ENCODE data around the gene ENGASE. TPM values are rescaled to one million over a fixed set of nuclear protein-coding genes. Genes with fewer than 3 reads are reported as not detected.
A peak's percentile ranks its signal among the peaks of the same experiment; 100 is the strongest.

The ENGASE gene, protein sequence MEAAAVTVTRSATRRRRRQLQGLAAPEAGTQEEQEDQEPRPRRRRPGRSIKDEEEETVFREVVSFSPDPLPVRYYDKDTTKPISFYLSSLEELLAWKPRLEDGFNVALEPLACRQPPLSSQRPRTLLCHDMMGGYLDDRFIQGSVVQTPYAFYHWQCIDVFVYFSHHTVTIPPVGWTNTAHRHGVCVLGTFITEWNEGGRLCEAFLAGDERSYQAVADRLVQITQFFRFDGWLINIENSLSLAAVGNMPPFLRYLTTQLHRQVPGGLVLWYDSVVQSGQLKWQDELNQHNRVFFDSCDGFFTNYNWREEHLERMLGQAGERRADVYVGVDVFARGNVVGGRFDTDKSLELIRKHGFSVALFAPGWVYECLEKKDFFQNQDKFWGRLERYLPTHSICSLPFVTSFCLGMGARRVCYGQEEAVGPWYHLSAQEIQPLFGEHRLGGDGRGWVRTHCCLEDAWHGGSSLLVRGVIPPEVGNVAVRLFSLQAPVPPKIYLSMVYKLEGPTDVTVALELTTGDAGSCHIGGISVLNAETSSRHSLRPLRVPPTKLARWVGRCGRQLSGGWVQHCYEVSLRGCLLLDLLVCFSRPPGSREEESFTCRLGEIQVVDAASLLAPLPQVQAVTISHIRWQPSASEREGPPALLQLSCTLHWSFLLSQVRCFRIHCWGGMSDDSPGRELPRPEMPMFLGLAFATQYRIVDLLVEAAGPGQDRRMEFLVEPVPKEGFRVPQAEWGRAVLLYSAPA
- total RNA-seq (100 to 1,000 TPM in 1 of 5 donors, 10 to 100 TPM in 4; 33.8 to 505 (median 65.9) TPM), polyA plus RNA-seq (10 to 100 TPM in 2 of 3 donors, 1 to 10 TPM in 1; 6.6 to 23.8 (median 20.1) TPM)
- long read RNA-seq, donor 1, partial matches to known transcripts: 0 of 1 reads
- long read RNA-seq, donor 1, other reads (novel, unspliced or antisense): 0 of 1 reads
- long read RNA-seq, donor 2, partial matches to known transcripts: 13 of 13 reads
- long read RNA-seq, donor 2, other reads (novel, unspliced or antisense): 0 of 13 reads
- long read RNA-seq, donor 3, partial matches to known transcripts: 0 of 1 reads
- long read RNA-seq, donor 3, other reads (novel, unspliced or antisense): 0 of 1 reads
- long read RNA-seq, donor 4: 0 reads
- long read RNA-seq, donor 5, partial matches to known transcripts: 7 of 10 reads
- long read RNA-seq, donor 5, other reads (novel, unspliced or antisense): 0 of 10 reads
- long read RNA-seq, donor 6, transcript ENGASE-202 (7 exons, 1,381 nt): major isoform, 5 of 19 reads
- long read RNA-seq, donor 6, partial matches to known transcripts: 10 of 19 reads
- long read RNA-seq, donor 6, other reads (novel, unspliced or antisense): 0 of 19 reads
- long read RNA-seq, donor 7, partial matches to known transcripts: 0 of 2 reads
- long read RNA-seq, donor 7, other reads (novel, unspliced or antisense): 0 of 2 reads
- long read RNA-seq, donor 8, partial matches to known transcripts: 0 of 3 reads
- long read RNA-seq, donor 8, other reads (novel, unspliced or antisense): 0 of 3 reads
- long read RNA-seq, donor 9, partial matches to known transcripts: 0 of 2 reads
- long read RNA-seq, donor 9, other reads (novel, unspliced or antisense): 0 of 2 reads
- long read RNA-seq, donor 10, partial matches to known transcripts: 0 of 1 reads
- long read RNA-seq, donor 10, other reads (novel, unspliced or antisense): 0 of 1 reads

DNA sequence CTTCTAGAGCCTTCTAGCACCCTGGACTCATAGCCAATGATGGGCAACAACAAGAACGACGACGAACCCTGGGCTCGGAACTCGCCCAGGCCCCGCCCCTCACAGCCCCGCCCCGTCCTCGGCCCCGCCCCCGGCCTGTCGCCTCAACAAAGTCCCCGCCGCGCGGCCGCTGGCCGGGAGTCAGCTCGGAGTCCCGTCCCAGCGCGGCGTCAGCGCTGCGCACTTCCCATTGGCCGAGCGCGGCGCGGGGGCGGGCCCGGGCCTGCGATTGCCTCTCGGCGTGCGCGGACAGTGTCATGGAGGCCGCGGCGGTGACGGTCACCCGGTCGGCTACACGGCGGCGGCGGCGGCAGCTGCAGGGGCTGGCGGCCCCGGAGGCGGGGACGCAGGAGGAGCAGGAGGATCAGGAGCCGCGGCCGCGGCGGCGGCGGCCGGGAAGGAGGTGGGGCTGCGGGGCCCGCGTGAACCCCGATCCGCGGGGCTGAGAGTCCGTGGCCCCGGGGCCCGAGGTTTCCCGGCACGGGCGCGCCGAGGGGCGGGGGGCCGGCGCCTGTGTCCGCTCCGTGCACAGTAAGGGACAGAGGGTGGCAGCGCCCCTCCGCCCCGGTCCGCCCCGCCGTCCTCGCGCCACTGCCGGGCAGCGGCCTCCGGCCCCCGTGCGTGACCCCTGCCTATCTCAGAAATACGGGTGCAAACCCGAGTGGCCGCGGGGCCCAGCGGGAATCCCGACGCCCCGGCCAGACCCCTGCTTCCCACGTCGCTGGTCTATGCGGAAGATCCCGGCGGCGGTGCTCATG is at the start of gene ENGASE:
Gene ENGASE (plus strand): TSS at position 176 of the 797 bp plus-strand sequence. CDS start 121 bp downstream, at position 297.
- Histone ChIP-seq H3K36me3 (peaks cover 23 to 27% (median 26%) of the 10 kb centered on the region in 4 donors), H3K4me1 (peaks cover 8 to 30% (median 28%) of the 10 kb centered on the region in 4 donors), H3K27ac (peak within 1 kb of the TSS; percentile 83 to 93 (median 89)), H3K4me3 (peak within 1 kb of the TSS; percentile 71 to 94 (median 93)), H3K9me3 (no peaks in the 10 kb centered on the region), H3K27me3 (no peaks in the 10 kb centered on the region)
- TF ChIP-seq POLR2AphosphoS5 (IDR thresholded peaks at IDR 0.05) (peak; percentile 12 to 74 (median 65)), POLR2A (IDR thresholded peaks at IDR 0.05) (no peak)
- 0 to 1% (median 1%) methylated on average over 19 to 106 of the region's 106 CpGs for WGBS, 5 donors
- DNase-seq: peak; percentile 97 to 98
- intact Hi-C loops (cut with DNase I; ENCODE audit: low total_unique reads): no loop called here

DNA sequence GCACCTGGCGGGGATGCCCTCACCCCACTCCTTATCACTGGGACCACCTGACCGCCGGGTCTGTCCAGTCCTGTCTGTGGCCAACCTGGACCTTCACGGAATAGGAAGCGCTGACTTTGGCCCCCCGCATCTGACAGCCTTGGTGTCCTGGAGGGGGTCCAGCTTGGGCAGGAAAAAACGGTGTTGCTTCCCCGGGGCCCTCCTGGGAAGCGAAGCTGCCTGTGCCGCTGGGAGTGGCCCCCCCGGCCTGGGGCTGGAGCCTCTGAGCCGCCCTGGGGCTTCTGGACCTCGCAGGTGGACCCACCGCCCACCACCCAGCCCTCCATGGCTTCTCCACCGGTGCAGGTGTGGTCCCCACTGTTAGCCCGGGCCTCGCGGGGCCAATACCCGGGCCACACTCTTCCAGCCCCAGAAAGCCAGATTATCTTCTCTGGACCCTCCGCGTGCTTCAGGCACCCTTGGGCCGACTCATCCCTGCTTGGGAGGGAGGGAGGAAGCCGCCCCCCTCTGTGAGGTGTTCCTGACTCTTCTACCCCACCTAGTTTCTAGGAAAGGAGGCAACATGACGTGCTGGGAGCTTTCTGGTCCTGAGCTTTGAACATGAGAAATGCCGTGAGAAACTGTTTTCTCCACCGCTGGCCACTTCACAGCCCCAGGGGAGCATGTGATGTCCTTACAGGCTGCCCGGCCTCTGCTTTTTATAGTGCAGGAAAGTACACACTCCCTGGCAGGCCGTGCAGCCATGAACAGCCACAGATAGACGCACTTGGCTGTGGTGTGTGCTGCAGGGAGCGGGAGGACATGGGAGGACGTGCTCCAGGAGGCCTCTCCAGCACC is 49.5 kb upstream of the ENGASE start:
- Histone ChIP-seq H3K4me1 (peaks cover 73 to 96% (median 78%) of the 10 kb centered on the region in 4 donors), H3K27me3 (peaks cover 0 to 67% (median 20%) of the 10 kb centered on the region in 3 donors), H3K4me3 (peak overlapping the region; percentile 49 to 65 (median 60)), H3K9me3 (no peaks in the 10 kb centered on the region), H3K36me3 (no peaks in the 10 kb centered on the region), H3K27ac (peak overlapping the region; percentile 24 to 80 (median 75))
- WGBS, 5 donors: 42 to 55% (median 47%) methylated on average over 15 to 31 of the region's 31 CpGs
- intact Hi-C loops (cut with DNase I; ENCODE audit: low total_unique reads): no loop called here
- TF ChIP-seq POLR2AphosphoS5 (IDR thresholded peaks at IDR 0.05) (peak in 2 of 3 donors; percentile 16 to 24), EP300 (IDR thresholded peaks at IDR 0.05) (no peak)
- peak in 1 of 2 donors; percentile 43 for DNase-seq

DNA sequence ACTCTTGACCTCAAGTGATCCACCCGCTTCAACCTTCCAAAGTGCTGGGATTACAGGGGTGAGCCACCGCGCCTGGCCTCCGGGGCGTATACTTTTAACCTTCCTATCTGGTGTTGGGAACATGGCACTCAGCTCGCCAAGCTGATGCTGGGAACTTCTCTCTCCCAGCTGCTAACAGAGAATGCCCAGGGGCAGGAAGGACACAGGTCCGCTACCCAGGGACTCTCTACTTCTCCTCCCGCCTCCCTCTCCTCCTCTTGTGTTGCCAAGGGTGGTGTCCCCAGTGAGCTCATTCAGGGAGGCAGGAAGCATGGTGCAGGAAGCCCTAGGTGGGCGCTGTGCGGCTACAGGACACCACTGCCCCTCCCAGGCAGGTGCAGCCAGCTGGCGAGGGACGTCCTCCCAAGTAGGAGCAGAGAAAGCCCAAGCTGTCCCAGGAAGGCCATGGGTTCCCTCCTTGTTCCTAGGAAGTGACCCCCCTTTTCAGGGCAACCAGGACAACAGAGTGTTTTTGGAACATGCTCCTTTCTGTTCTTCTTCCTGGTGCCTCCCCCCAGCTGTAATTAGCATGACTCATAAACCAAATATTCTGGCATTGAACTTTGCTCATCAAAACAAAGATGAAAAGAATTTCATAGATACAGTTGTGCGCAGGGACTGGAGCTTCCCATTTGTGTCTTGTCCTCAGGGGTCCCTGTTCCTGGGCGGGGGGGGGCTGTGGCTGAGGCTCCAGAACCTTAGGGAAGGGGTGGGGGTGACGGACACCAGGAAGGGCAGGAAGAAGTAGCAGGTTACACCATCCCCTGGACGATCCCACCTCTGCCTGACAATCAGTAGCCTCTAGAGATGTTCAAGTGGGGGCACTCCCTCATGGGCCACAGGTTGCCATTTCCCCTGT is 48.0 kb upstream of the ENGASE start:
- H3K4me3 ChIP-seq: peak overlapping the region in 1 of 4 donors; percentile 13
- H3K27ac ChIP-seq: peak overlapping the region in 3 of 5 donors; percentile 31 to 62 (median 33)
- intact Hi-C loops (cut with DNase I; ENCODE audit: low total_unique reads): no loop called here
- peaks cover 0 to 67% (median 20%) of the 10 kb centered on the region in 3 donors for H3K27me3 ChIP-seq
- H3K36me3 ChIP-seq: no peaks in the 10 kb centered on the region
- H3K4me1 ChIP-seq: peaks cover 62 to 81% (median 66%) of the 10 kb centered on the region in 4 donors
- DNase-seq: peak; percentile 24 to 46
- 63 to 82% (median 70%) methylated on average over 15 to 16 of the region's 16 CpGs for WGBS, 5 donors
- H3K9me3 ChIP-seq: no peaks in the 10 kb centered on the region
- TF ChIP-seq POLR2AphosphoS5 (IDR thresholded peaks at IDR 0.05) (peak in 1 of 3 donors; percentile 24), EP300 (IDR thresholded peaks at IDR 0.05) (no peak)

DNA sequence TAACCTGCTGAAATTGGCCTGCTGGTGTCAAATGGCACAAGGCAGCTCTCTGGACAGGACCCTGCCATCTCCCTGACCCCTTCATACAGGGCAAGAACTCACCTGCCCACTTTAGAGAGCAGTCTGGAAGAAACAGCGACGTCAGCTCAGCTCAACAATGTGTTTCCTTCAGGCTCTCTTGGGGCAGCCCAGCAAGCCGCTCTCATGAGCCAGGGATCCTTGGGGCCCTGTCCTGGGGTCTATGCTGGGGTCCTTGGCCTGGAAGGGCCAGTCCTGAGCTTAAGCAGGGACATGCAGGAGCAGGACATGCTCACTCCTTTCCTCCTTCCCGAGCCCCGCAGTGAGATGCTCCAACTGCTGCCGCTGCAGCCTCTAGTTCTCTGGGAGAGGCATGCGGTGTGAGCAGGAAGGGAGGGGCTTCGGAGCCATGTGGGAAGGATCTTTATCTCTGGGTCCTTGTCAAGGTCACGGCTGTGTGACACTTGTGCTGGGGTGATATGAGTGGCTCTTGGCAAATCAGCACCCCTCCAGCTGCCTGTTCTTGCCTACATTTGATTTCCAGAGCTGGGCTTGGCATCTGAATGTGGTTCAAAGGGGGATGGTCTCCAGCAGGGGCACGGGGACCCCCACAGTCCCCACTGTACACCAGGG is 47.2 kb upstream of the ENGASE start:
- peaks cover 0 to 70% (median 20%) of the 10 kb centered on the region in 3 donors for H3K27me3 ChIP-seq
- WGBS, 5 donors: 44 to 59% (median 53%) methylated on average over 4 to 10 of the region's 10 CpGs
- no peaks in the 10 kb centered on the region for H3K9me3 ChIP-seq
- DNase-seq: peak in 1 of 2 donors; percentile 49
- H3K27ac ChIP-seq: peak overlapping the region in 4 of 5 donors; percentile 4 to 62 (median 30)
- H3K4me3 ChIP-seq: peak overlapping the region in 1 of 4 donors; percentile 13
- no peaks in the 10 kb centered on the region for H3K36me3 ChIP-seq
- no peak for TF ChIP-seq POLR2A (IDR thresholded peaks at IDR 0.05)
- no peak for TF ChIP-seq POLR2AphosphoS5 (IDR thresholded peaks at IDR 0.05)
- TF ChIP-seq, protein P1, sequence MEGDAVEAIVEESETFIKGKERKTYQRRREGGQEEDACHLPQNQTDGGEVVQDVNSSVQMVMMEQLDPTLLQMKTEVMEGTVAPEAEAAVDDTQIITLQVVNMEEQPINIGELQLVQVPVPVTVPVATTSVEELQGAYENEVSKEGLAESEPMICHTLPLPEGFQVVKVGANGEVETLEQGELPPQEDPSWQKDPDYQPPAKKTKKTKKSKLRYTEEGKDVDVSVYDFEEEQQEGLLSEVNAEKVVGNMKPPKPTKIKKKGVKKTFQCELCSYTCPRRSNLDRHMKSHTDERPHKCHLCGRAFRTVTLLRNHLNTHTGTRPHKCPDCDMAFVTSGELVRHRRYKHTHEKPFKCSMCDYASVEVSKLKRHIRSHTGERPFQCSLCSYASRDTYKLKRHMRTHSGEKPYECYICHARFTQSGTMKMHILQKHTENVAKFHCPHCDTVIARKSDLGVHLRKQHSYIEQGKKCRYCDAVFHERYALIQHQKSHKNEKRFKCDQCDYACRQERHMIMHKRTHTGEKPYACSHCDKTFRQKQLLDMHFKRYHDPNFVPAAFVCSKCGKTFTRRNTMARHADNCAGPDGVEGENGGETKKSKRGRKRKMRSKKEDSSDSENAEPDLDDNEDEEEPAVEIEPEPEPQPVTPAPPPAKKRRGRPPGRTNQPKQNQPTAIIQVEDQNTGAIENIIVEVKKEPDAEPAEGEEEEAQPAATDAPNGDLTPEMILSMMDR (IDR thresholded peaks at IDR 0.05): no peak
- TF ChIP-seq EP300 (IDR thresholded peaks at IDR 0.05): no peak
- intact Hi-C loops (cut with DNase I; ENCODE audit: low total_unique reads): no loop called here
- H3K4me1 ChIP-seq: peaks cover 55 to 73% (median 59%) of the 10 kb centered on the region in 4 donors

All from stomach (tissue), 19 donors.